Hematopoietic multipotent progenitor cell treated with erythropoietin and hydrocortisone succinate and interleukin-3 and kit ligand, for 6 days (in vitro differentiated cells): Measurements from ENCODE around the gene KIRREL3.

Source experiments
- DNase-seq: peaks from one replicate; pipeline ENCODE4 v3.0.0-alpha.2; 2015

The KIRREL3 gene

GRCh38 chr11:126456783-126457542 lies 543.6 kb downstream of the KIRREL3 start:
- peak; percentile 21 for DNase-seq

- no peak for DNase-seq
Measured at GRCh38 chr11:126456089-126456488, 544.5 kb downstream of the KIRREL3 start.

GRCh38 chr11:126452241-126453101 lies 548.1 kb downstream of the KIRREL3 start:
- DNase-seq = no peak

- no peak for DNase-seq
Measured at GRCh38 chr11:126451211-126451802, 549.3 kb downstream of the KIRREL3 start.

GRCh38 chr11:126450806-126451205 lies 549.8 kb downstream of the KIRREL3 start:
- DNase-seq = no peak

GRCh38 chr11:126450198-126450597 lies 550.4 kb downstream of the KIRREL3 start:
- DNase-seq = no peak

- DNase-seq = no peak
Measured at GRCh38 chr11:126446581-126446980, 554.0 kb downstream of the KIRREL3 start.

- DNase-seq = no peak
Measured at GRCh38 chr11:126444072-126444471, 556.5 kb downstream of the KIRREL3 start.

- no peak for DNase-seq
Measured at GRCh38 chr11:126443120-126443519, 557.5 kb downstream of the KIRREL3 start.

GRCh38 chr11:126440792-126441514 lies 559.6 kb downstream of the KIRREL3 start:
- peak; percentile 81 for DNase-seq

- DNase-seq = no peak
Measured at GRCh38 chr11:126440276-126440675, 560.3 kb downstream of the KIRREL3 start.

GRCh38 chr11:126438691-126439090 lies 561.9 kb downstream of the KIRREL3 start:
- DNase-seq = no peak

- no peak for DNase-seq
Measured at GRCh38 chr11:126438272-126438671, 562.3 kb downstream of the KIRREL3 start.

GRCh38 chr11:126437731-126438130 lies 562.8 kb downstream of the KIRREL3 start:
- no peak for DNase-seq

GRCh38 chr11:126436209-126436755 lies 564.3 kb downstream of the KIRREL3 start:
- no peak for DNase-seq

- no peak for DNase-seq
Measured at GRCh38 chr11:126434950-126435335, 565.6 kb downstream of the KIRREL3 start.

- DNase-seq = no peak
Measured at GRCh38 chr11:126433989-126434949, 566.3 kb downstream of the KIRREL3 start.

GRCh38 chr11:126433244-126433846 lies 567.2 kb downstream of the KIRREL3 start:
- DNase-seq = no peak

GRCh38 chr11:126432525-126432924 lies 568.0 kb downstream of the KIRREL3 start:
- DNase-seq = no peak

GRCh38 chr11:126432065-126432461 lies 568.5 kb downstream of the KIRREL3 start:
- DNase-seq = no peak
